Kidney (tissue), 14 donors: Measurements from ENCODE around the gene DPP6. TPM values are rescaled to one million over a fixed set of nuclear protein-coding genes. Genes with fewer than 3 reads are reported as not detected.

Experiments
- DNase-seq, 5 donors: peaks; one replicate each; pipeline ENCODE4 v3.0.0-alpha.2; 2013 to 2020
- FAIRE-seq: peaks from 2 replicates; lab custom pipeline; 2012; peaks lifted over from hg19 to GRCh38; lab: Jason Lieb, UNC
- H3K27ac ChIP-seq, 2 donors: one replicate each; pipeline ENCODE4 v1.7.0; 2013; ENCODE audit warnings: low read depth in 2 of 2, low read length in 2 of 2, inconsistent platforms in 1 of 2
- H3K27me3 ChIP-seq: one replicate; pipeline ENCODE4 v1.7.1; 2013; ENCODE audit warnings: low read length, inconsistent platforms; ENCODE audit not compliant: control insufficient read depth, insufficient read depth
- H3K36me3 ChIP-seq, 3 donors: one replicate each; pipeline versions ENCODE4 v1.7.0 to v1.7.1; 2013; ENCODE audit warnings: low read length in 3 of 3, control low read depth in 1 of 3, inconsistent platforms in 1 of 3; ENCODE audit not compliant: insufficient read depth in 3 of 3, control insufficient read depth in 2 of 3
- H3K4me1 ChIP-seq, 3 donors: one replicate each; pipeline versions ENCODE4 v1.7.0 to v1.7.1; 2013; ENCODE audit warnings: low read length in 3 of 3, inconsistent platforms in 1 of 3, low read depth in 1 of 3; ENCODE audit not compliant: control insufficient read depth in 2 of 3, insufficient read depth in 2 of 3
- H3K4me3 ChIP-seq, 3 donors: one replicate each; pipeline versions ENCODE4 v1.7.0 to v1.8.1; 2013; ENCODE audit warnings: low read length in 3 of 3, control low read depth in 1 of 3, inconsistent platforms in 1 of 3
- H3K9ac ChIP-seq, 3 donors: one replicate each; pipeline versions ENCODE4 v1.7.0 to v1.7.1; 2013; ENCODE audit warnings: low read length in 3 of 3, control low read depth in 1 of 3, inconsistent platforms in 1 of 3
- H3K9me3 ChIP-seq, 3 donors: one replicate each; pipeline versions ENCODE4 v1.7.0 to v1.7.1; 2013; ENCODE audit warnings: low read length in 3 of 3, control low read depth in 1 of 3, inconsistent platforms in 1 of 3; ENCODE audit not compliant: control insufficient read depth in 2 of 3, insufficient read depth in 1 of 3
- CTCF ChIP-seq: IDR thresholded peaks from 3 replicates; pipeline ENCODE4 v1.5.1; 2012; ENCODE audit warnings: mild to moderate bottlenecking, moderate library complexity, borderline replicate concordance; ENCODE audit not compliant: insufficient read depth; ENCODE audit errors: extremely low read depth
- intact Hi-C: fragments of 100-400 bp; cut with DNase I; formaldehyde crosslinking; loops from one replicate; pipeline ENCODE4 v1.11.1; 2022
- polyA plus RNA-seq: library from polyadenylated mRNA; stranded (reverse); fragments of 350-450 nt; fragmentation: Illumina TruSeq; extraction: RNeasy Lipid Tissue Mini Kit (QIAGEN cat#74804); gene quantifications from one replicate; pipeline ENCODE4 v1.2.3, GENCODE V29; 2014; ENCODE audit warnings: low read depth, low replicate concordance; ENCODE audit not compliant: insufficient read depth
- total RNA-seq: library from RNA; stranded (reverse); fragmentation: NEBNext Ultra II Directional; extraction: Animal tissue kit (Norgen Biotek cat#: 25700); gene quantifications from one replicate; pipeline ENCODE4 v1.2.1, GENCODE V29; 2021
- donor health status: control.
- donor health status: control.
- donor health status: control.
- donor health status: control.
- donor health status: control.
- donor health status: DM: yes; HTN: yes; CAD: no.
- donor health status: Normal renal cell carcinoma (clear cell type).

DPP6 gene
- total and polyA plus RNA-seq, 2 donors from 2014 or later: 1.8 to 6.9 TPM

- TF ChIP-seq CTCF: no peak
- Histone ChIP-seq H3K27ac (no peak overlapping the region), H3K9me3 (no peaks in the 10 kb centered on the region), H3K4me3 (no peak overlapping the region), H3K27me3 (no peaks in the 10 kb centered on the region), H3K9ac (no peak overlapping the region), H3K4me1 (no peaks in the 10 kb centered on the region), H3K36me3 (no peaks in the 10 kb centered on the region)
- no peak for DNase-seq
- intact Hi-C loops: no loop called here
- no peak for FAIRE-seq
These were observed 437.7 kb downstream of the DPP6 start for GRCh38 chr7:154489897-154490296.

DNA sequence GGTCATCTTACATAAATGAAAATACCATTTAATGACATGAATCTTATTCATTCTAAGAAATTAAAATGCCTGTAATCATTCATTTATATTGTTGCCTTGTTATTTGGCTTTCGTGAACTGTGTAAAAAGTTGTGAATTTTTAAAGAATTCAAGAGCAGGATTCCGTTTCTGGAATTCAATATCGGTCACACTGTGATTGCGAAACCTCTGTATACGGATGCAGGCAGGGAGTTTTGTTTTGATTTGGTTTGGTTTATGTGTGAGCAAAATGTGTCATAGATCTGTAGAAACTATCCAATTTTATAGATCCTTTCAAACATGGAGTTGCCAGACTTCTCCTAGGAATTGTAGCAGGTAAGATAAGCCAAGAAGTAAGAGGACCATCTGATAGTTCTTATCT is 441.4 kb downstream of the DPP6 start:
- no peak overlapping the region for H3K9ac ChIP-seq
- no peak for FAIRE-seq
- no peaks in the 10 kb centered on the region for H3K9me3 ChIP-seq
- no peaks in the 10 kb centered on the region for H3K27me3 ChIP-seq
- DNase-seq: no peak
- no peaks in the 10 kb centered on the region for H3K4me1 ChIP-seq
- intact Hi-C loops: no loop called here
- H3K27ac ChIP-seq: no peak overlapping the region
- TF ChIP-seq CTCF: no peak
- no peak overlapping the region for H3K4me3 ChIP-seq
- no peaks in the 10 kb centered on the region for H3K36me3 ChIP-seq

- Histone ChIP-seq H3K4me1 (no peaks in the 10 kb centered on the region), H3K27ac (no peak overlapping the region), H3K36me3 (no peaks in the 10 kb centered on the region), H3K4me3 (no peak overlapping the region), H3K9ac (no peak overlapping the region), H3K27me3 (no peaks in the 10 kb centered on the region), H3K9me3 (no peaks in the 10 kb centered on the region)
- no peak for TF ChIP-seq CTCF
- no peak for DNase-seq
- no peak for FAIRE-seq
- intact Hi-C loops: no loop called here
These were observed 445.6 kb downstream of the DPP6 start for GRCh38 chr7:154497751-154498150.

GRCh38 chr7:154503962-154504550 is 451.9 kb downstream of the DPP6 start:
- Histone ChIP-seq H3K4me1 (no peaks in the 10 kb centered on the region), H3K4me3 (no peak overlapping the region), H3K9me3 (no peaks in the 10 kb centered on the region), H3K9ac (no peak overlapping the region), H3K27me3 (no peaks in the 10 kb centered on the region), H3K36me3 (no peaks in the 10 kb centered on the region), H3K27ac (no peak overlapping the region)
- intact Hi-C loops: no loop called here
- TF ChIP-seq CTCF: peak; percentile 41
- FAIRE-seq (peak; percentile 58), DNase-seq (peak in 2 of 5 donors; percentile 62 to 73)
